ENCODE results near the gene ZMIZ1. TPM values are rescaled to one million over a fixed set of nuclear protein-coding genes. Genes with fewer than 3 reads are reported as not detected.

Gene ZMIZ1
- total RNA-seq, 1 donor from 2014 or later = 50.1 TPM

- DNase-seq (ENCODE audit: extremely low read depth, low read depth, low spot score) = no peak
Measured at GRCh38 chr10:79050896-79051555, 17.7 kb upstream of the ZMIZ1 start.

GRCh38 chr10:79051766-79052165, 17.0 kb upstream of the ZMIZ1 start:
- DNase-seq (ENCODE audit: extremely low read depth, low read depth, low spot score) = no peak

- no peak for DNase-seq (ENCODE audit: extremely low read depth, low read depth, low spot score)
Measured at GRCh38 chr10:79052291-79053080, 16.3 kb upstream of the ZMIZ1 start.

- DNase-seq (ENCODE audit: extremely low read depth, low read depth, low spot score) = no peak
Measured at GRCh38 chr10:79053081-79053434, 15.7 kb upstream of the ZMIZ1 start.

- no peak for DNase-seq (ENCODE audit: extremely low read depth, low read depth, low spot score)
Measured at GRCh38 chr10:79053481-79054202, 15.1 kb upstream of the ZMIZ1 start.

- DNase-seq (ENCODE audit: extremely low read depth, low read depth, low spot score) = no peak
Measured at GRCh38 chr10:79054203-79055099, 14.3 kb upstream of the ZMIZ1 start.

GRCh38 chr10:79055100-79055782, 13.5 kb upstream of the ZMIZ1 start:
- no peak for DNase-seq (ENCODE audit: extremely low read depth, low read depth, low spot score)

GRCh38 chr10:79055892-79056291, 12.9 kb upstream of the ZMIZ1 start:
- DNase-seq (ENCODE audit: extremely low read depth, low read depth, low spot score) = no peak

- DNase-seq (ENCODE audit: extremely low read depth, low read depth, low spot score) = no peak
Measured at GRCh38 chr10:79056361-79056735, 12.4 kb upstream of the ZMIZ1 start.

- DNase-seq (ENCODE audit: extremely low read depth, low read depth, low spot score) = no peak
Measured at GRCh38 chr10:79056736-79057391, 11.9 kb upstream of the ZMIZ1 start.

GRCh38 chr10:79057481-79058275, 11.1 kb upstream of the ZMIZ1 start:
- DNase-seq (ENCODE audit: extremely low read depth, low read depth, low spot score) = no peak

- DNase-seq (ENCODE audit: extremely low read depth, low read depth, low spot score) = no peak
Measured at GRCh38 chr10:79058899-79059841, 9.6 kb upstream of the ZMIZ1 start.

- DNase-seq (ENCODE audit: extremely low read depth, low read depth, low spot score) = no peak
Measured at GRCh38 chr10:79059859-79060379, 8.8 kb upstream of the ZMIZ1 start.

GRCh38 chr10:79060641-79061255, 8.0 kb upstream of the ZMIZ1 start:
- DNase-seq (ENCODE audit: extremely low read depth, low read depth, low spot score) = no peak

GRCh38 chr10:79061441-79062315, 7.1 kb upstream of the ZMIZ1 start:
- no peak for DNase-seq (ENCODE audit: extremely low read depth, low read depth, low spot score)

GRCh38 chr10:79063071-79063491, 5.7 kb upstream of the ZMIZ1 start:
- DNase-seq (ENCODE audit: extremely low read depth, low read depth, low spot score) = no peak
